Lung (tissue), 16 donors: ENCODE data around the gene PRKD1. TPM values are rescaled to one million over a fixed set of nuclear protein-coding genes. Genes with fewer than 3 reads are reported as not detected.
A peak's percentile ranks its signal among the peaks of the same experiment; 100 is the strongest.

Source experiments
- ATAC-seq: fragments of 200-7000 bp; cut with Tn5 transposase; one replicate; pipeline ENCODE4 v1.9.1; 2020; ENCODE audit warnings: moderate number of reproducible peaks; ENCODE audit not compliant: insufficient read depth, low FRiP score
- DNase-seq, 3 donors: peaks; one replicate each; pipeline ENCODE4 v3.0.0-alpha.2; 2013 to 2017
- H3K27ac ChIP-seq, 2 donors: one replicate each; pipeline ENCODE4 v1.5.1; 2013; ENCODE audit warnings: mild to moderate bottlenecking in 2 of 2, moderate library complexity in 2 of 2, control low read depth in 1 of 2, inconsistent platforms in 1 of 2, low read depth in 1 of 2, low read length in 1 of 2
- H3K27me3 ChIP-seq, 3 donors: one replicate each; pipeline ENCODE4 v1.5.1; 2013; ENCODE audit warnings: low read length in 2 of 3; ENCODE audit not compliant: control insufficient read depth in 3 of 3, insufficient read depth in 3 of 3
- H3K36me3 ChIP-seq, 4 donors: one replicate each; pipeline ENCODE4 v1.5.1; 2013; ENCODE audit warnings: low read length in 4 of 4, mild to moderate bottlenecking in 1 of 4, moderate library complexity in 1 of 4; ENCODE audit not compliant: control insufficient read depth in 4 of 4, insufficient read depth in 4 of 4
- H3K4me1 ChIP-seq, 5 donors: one replicate each; pipeline ENCODE4 v1.5.1; 2013; ENCODE audit warnings: low read length in 5 of 5, mild to moderate bottlenecking in 2 of 5, moderate library complexity in 1 of 5; ENCODE audit not compliant: control insufficient read depth in 5 of 5, insufficient read depth in 5 of 5
- H3K4me3 ChIP-seq: one replicate; pipeline ENCODE4 v1.5.1; 2013; ENCODE audit warnings: mild to moderate bottlenecking, control low read depth, moderate library complexity
- H3K9ac ChIP-seq, 2 donors: one replicate each; pipeline ENCODE4 v1.5.1; 2013; ENCODE audit warnings: low read length in 2 of 2, control low read depth in 1 of 2; ENCODE audit not compliant: insufficient read depth in 1 of 2
- H3K9me3 ChIP-seq, 4 donors: one replicate each; pipeline ENCODE4 v1.5.1; 2013; ENCODE audit warnings: low read length in 3 of 4, mild to moderate bottlenecking in 1 of 4, moderate library complexity in 1 of 4; ENCODE audit not compliant: control insufficient read depth in 4 of 4, insufficient read depth in 3 of 4
- WGBS, 2 donors: extraction: QIAGEN DNeasy Blood & Tissue Kit; methylation state at CpG; one replicate each; pipeline ENCODE4 v1.1.7; 2013; 5-methylcytosine and 5-hydroxymethylcytosine counted together
- long read RNA-seq, 5 donors: transcript quantifications; one replicate each; lab custom pipeline, GENCODE V29; 2026
- polyA plus RNA-seq, 2 donors: library from polyadenylated mRNA; stranded (reverse); fragments of 200-250 nt; gene quantifications; one replicate each; pipeline ENCODE4 v1.2.1, GENCODE V29; 2013
- total RNA-seq, 2 donors: library from RNA; depleted of rRNA in 1 of 2; stranded (reverse); fragments of >200 nt in 1 of 2; gene quantifications; one replicate each; pipeline ENCODE4 v1.2.1, GENCODE V29; 2014 to 2021
- TF ChIP-seq, protein P1 (sequence below): IDR thresholded peaks from 2 replicates; pipeline ENCODE4 v1.5.1; 2012; ENCODE audit warnings: mild to moderate bottlenecking; ENCODE audit errors: control extremely low read depth, extremely low read depth
- donor health status: control.
- donor health status: control.
- donor health status: Bipolar disorder and iron deficiency.
- donor health status: healthy.
- donor health status: DM: yes; HTN: yes; CAD: no.

Gene PRKD1
- total RNA-seq (10 to 100 TPM; 17.2 to 20.9 TPM), polyA plus RNA-seq (1 to 10 TPM; 4.0 to 5.2 TPM)
- long read RNA-seq, donor 1, partial matches to known transcripts, result 8 of 8 reads
- long read RNA-seq, donor 1, other reads (novel, unspliced or antisense), result 0 of 8 reads
- long read RNA-seq, donor 2, partial matches to known transcripts, result 6 of 6 reads
- long read RNA-seq, donor 2, other reads (novel, unspliced or antisense), result 0 of 6 reads
- long read RNA-seq, donor 3, partial matches to known transcripts, result 6 of 6 reads
- long read RNA-seq, donor 3, other reads (novel, unspliced or antisense), result 0 of 6 reads
- long read RNA-seq, donor 4, result 0 reads
- long read RNA-seq, donor 5, partial matches to known transcripts, result 11 of 11 reads
- long read RNA-seq, donor 5, other reads (novel, unspliced or antisense), result 0 of 11 reads

DNA sequence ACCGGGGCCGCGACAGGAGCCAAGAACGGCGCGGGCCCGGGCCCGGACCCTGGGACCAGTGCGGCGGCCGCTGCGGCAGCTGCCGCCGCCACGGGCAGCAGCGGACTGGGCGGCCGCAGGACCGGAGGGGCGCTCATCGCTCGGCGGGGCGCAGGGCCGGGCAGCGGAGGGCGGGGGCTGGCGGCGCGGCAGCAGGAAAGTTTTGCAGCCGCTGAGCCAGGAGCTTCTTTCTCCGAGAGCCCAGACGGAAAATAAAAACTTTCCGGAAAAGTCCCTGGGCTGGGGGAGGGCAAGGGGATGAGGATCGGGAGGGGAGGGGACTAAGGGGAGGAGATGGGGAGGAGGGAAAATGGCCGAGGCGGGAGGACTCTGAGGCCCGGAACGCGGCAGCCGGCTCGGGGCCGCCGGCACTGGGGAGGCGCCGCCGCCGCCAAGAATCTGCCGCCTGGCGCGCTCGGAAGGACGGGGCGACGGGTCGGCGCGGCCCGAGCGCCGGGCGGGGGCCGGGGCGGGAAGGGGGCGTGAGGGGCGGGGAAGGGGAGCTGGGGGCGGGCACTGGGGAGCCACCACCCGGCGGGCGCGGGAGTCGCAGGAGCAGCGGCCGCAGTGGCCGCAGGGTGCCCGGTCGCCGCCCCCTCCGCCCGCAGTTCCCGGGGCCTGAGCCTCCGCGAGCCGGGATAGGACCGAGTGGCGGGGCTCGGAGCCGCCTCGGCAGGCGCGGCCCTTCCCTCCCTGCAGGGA lies at the start of gene PRKD1:
PRKD1 (minus strand) TSS at position 472 of the 741 bp plus-strand sequence.
- TF ChIP-seq, protein P1, sequence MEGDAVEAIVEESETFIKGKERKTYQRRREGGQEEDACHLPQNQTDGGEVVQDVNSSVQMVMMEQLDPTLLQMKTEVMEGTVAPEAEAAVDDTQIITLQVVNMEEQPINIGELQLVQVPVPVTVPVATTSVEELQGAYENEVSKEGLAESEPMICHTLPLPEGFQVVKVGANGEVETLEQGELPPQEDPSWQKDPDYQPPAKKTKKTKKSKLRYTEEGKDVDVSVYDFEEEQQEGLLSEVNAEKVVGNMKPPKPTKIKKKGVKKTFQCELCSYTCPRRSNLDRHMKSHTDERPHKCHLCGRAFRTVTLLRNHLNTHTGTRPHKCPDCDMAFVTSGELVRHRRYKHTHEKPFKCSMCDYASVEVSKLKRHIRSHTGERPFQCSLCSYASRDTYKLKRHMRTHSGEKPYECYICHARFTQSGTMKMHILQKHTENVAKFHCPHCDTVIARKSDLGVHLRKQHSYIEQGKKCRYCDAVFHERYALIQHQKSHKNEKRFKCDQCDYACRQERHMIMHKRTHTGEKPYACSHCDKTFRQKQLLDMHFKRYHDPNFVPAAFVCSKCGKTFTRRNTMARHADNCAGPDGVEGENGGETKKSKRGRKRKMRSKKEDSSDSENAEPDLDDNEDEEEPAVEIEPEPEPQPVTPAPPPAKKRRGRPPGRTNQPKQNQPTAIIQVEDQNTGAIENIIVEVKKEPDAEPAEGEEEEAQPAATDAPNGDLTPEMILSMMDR, result no peak
- H3K36me3 ChIP-seq, result no peaks in the 10 kb centered on the region
- peak within 1 kb of the TSS; percentile 79 to 84 for H3K27ac ChIP-seq
- peaks cover 3 to 21% (median 8%) of the 10 kb centered on the region in 5 donors for H3K4me1 ChIP-seq
- H3K9ac ChIP-seq, result peak within 1 kb of the TSS in 1 of 2 donors; percentile 78
- 0 to 2% methylated on average over 63 to 91 of the region's 91 CpGs for WGBS, 2 donors
- peaks cover 0 to 2% (median 0%) of the 10 kb centered on the region in 3 donors for H3K27me3 ChIP-seq
- DNase-seq (peak; percentile 78 to 88 (median 87)), ATAC-seq (peak; percentile 82)
- peak within 1 kb of the TSS; percentile 88 for H3K4me3 ChIP-seq
- H3K9me3 ChIP-seq, result no peaks in the 10 kb centered on the region

DNA sequence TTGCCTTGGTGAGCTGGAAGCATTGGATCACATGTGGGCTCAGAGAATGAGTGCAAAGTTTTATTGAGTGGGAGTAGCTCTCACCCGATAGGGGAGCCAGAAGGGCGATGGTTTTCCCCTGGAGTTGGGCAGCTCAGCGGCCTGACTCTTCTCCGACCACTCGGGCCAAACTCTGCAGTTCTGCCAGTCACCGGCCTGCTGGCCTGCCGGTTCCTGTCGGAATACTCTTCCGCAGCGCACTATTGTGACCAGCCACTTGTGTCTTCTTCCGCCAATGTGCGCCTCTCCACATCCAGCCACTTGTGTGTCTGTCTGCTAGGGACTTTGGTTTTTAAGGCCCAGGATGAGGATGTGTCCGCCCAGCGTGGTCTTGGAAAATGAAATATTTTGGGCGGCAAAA lies 43.5 kb upstream of the PRKD1 start:
- Histone ChIP-seq H3K4me3 (no peak overlapping the region), H3K9me3 (peaks cover 0 to 2% (median 0%) of the 10 kb centered on the region in 4 donors), H3K9ac (no peak overlapping the region), H3K36me3 (no peaks in the 10 kb centered on the region), H3K27ac (no peak overlapping the region), H3K4me1 (no peaks in the 10 kb centered on the region), H3K27me3 (no peaks in the 10 kb centered on the region)
- no peak for DNase-seq
- ATAC-seq, result no peak
- WGBS, 2 donors, result 96 to 99% methylated on average over 15 of the region's 15 CpGs
- TF ChIP-seq, protein P1, result no peak

DNA sequence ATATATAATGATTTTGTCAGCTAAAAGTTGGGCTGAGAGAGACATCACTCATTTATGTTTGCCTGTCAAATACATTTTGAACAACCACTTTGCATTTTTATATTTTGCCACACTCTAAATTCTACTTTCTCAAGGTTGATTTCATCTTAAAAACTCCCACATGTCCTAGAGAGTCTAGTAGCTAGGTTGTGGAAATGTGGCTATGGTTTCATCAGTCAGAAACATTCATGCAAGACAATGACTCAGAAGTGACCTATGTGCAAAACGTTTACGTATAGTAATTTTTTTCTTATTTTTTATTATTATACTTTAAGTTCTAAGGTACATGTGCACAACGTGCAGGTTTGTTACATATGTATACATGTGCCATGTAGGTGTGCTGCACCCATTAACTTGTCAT lies 27.4 kb upstream of the PRKD1 start:
- no peak for ATAC-seq

More for the DNA sequence above, 27.4 kb upstream of the PRKD1 start:
- no peaks in the 10 kb centered on the region for H3K9me3 ChIP-seq
- 89 to 91% methylated on average over 3 of the region's 3 CpGs for WGBS, 2 donors
- no peaks in the 10 kb centered on the region for H3K27me3 ChIP-seq
- no peaks in the 10 kb centered on the region for H3K4me1 ChIP-seq
- no peak overlapping the region for H3K4me3 ChIP-seq
- TF ChIP-seq, protein P1, result no peak
- H3K27ac ChIP-seq, result no peak overlapping the region
- H3K9ac ChIP-seq, result no peak overlapping the region
- H3K36me3 ChIP-seq, result no peaks in the 10 kb centered on the region
- DNase-seq, result no peak
